Dendritic cell treated with granulocyte-macrophage colony-stimulating factor and Interleukin-4, amounts not matched to agents 40 ng/mL and 50 ng/mL, for 4 days (primary cell): ENCODE results near the gene SMARCA5.

Source experiments
- H3K27ac Mint-ChIP-seq: one replicate; pipeline ENCODE4 v1.8.0; 2022; ENCODE audit warnings: mild to moderate bottlenecking, mixed read lengths
- H3K27me3 Mint-ChIP-seq: one replicate; pipeline ENCODE4 v1.8.0; 2022; ENCODE audit warnings: mild to moderate bottlenecking, mixed read lengths
- H3K36me3 Mint-ChIP-seq: one replicate; pipeline ENCODE4 v1.8.0; 2022; ENCODE audit warnings: low read depth, mixed read lengths
- H3K4me1 Mint-ChIP-seq: one replicate; pipeline ENCODE4 v1.8.0; 2022; ENCODE audit warnings: low read depth, mixed read lengths
- H3K4me3 Mint-ChIP-seq: one replicate; pipeline ENCODE4 v1.8.0; 2022; ENCODE audit warnings: mild to moderate bottlenecking, moderate library complexity, mixed read lengths
- H3K9me3 Mint-ChIP-seq: one replicate; pipeline ENCODE4 v1.8.0; 2022; ENCODE audit warnings: mixed read lengths
- intact Hi-C: fragments of 100-400 bp; cut with micrococcal nuclease; formaldehyde crosslinking; loops from one replicate; pipeline ENCODE4 v1.15.0; 2022

Gene SMARCA5, protein sequence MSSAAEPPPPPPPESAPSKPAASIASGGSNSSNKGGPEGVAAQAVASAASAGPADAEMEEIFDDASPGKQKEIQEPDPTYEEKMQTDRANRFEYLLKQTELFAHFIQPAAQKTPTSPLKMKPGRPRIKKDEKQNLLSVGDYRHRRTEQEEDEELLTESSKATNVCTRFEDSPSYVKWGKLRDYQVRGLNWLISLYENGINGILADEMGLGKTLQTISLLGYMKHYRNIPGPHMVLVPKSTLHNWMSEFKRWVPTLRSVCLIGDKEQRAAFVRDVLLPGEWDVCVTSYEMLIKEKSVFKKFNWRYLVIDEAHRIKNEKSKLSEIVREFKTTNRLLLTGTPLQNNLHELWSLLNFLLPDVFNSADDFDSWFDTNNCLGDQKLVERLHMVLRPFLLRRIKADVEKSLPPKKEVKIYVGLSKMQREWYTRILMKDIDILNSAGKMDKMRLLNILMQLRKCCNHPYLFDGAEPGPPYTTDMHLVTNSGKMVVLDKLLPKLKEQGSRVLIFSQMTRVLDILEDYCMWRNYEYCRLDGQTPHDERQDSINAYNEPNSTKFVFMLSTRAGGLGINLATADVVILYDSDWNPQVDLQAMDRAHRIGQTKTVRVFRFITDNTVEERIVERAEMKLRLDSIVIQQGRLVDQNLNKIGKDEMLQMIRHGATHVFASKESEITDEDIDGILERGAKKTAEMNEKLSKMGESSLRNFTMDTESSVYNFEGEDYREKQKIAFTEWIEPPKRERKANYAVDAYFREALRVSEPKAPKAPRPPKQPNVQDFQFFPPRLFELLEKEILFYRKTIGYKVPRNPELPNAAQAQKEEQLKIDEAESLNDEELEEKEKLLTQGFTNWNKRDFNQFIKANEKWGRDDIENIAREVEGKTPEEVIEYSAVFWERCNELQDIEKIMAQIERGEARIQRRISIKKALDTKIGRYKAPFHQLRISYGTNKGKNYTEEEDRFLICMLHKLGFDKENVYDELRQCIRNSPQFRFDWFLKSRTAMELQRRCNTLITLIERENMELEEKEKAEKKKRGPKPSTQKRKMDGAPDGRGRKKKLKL

DNA sequence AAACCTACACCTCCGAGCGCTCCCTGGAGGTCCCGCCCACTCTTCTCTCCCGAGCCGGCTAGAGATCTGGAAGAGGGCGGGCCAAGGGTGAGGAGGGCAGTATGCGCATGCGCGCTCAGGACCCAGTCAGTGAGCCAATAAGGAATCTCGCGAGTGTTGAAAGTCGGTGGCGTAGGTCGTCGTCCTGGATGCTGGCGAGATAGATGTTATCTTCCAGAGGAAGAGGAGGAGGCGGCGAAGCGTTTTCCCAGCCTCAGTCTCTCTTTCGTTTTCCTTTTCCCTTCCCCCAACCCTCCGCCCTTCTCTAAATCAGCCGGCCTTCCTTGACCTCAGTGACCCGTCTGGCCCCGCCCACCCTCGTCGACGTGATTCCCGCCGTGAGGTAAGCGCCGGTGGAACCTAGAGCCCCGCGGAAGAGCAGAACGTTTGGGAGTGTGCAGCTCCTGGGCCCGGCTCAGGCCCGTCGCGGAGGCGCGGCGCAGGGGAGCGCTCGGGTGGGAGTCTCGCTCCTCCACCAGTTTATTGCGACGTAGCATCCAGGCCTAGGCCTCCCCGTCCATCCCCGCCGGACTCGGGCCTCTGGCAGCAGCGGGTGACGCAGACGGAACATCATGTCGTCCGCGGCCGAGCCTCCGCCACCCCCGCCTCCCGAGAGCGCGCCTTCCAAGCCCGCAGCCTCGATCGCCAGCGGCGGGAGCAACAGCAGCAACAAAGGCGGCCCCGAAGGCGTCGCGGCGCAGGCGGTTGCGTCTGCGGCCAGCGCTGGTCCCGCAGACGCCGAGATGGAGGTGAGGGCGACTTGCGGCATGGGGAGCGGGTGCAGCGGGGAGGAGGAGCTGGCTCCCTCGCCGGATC is at the start of gene SMARCA5:
Gene SMARCA5, plus strand, starts transcription at position 389 of the 855 bp plus-strand sequence. Its CDS starts 223 bp downstream, at position 612.
- Mint-ChIP-seq H3K36me3 (peaks cover 28% of the 10 kb centered on the region), H3K27ac (peak within 1 kb of the TSS; percentile 99), H3K9me3 (no peaks in the 10 kb centered on the region), H3K27me3 (peaks cover 1% of the 10 kb centered on the region), H3K4me1 (peaks cover 22% of the 10 kb centered on the region), H3K4me3 (peak within 1 kb of the TSS; percentile 91)
- intact Hi-C loops = loop anchor here (1.0 kb wide), 2 partner anchors 177 to 329 kb away; partner anchors contain the start of genes GAB1 and USP38

DNA sequence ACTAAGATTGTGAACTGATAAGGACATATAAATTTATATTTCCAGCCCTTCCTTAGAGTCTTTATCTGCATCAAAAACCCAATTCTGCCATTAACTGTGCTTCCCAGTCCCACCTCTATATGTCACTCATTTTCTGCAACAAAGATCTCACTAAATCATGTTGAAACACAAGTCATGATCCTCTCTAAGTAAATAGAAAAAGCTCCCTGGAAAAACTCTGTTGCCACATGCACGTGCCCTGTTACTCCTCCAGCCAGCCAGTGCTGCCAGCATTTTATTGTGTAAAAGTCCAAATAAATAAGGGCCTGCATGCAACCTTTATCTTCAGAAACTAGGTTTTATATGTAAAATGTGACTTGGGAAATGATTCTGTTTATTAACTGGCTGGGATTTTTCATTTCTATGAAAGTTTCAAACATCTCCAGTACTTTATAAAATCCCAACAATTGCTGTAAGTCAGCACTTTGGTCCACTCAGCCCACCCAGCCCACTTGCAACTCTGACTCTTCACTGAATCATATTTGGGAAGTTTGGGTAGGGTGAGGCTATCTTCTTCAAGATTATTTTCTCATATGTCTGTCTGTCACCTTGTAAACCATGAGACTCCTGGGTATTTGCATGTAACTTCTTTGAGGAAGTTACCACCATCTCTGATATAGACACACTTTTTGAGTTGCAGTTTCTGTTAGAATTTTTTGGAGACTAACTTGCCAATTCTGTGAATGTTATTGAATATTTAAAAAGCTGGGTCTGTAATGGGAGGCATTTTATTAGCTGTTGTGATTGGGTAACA is 40.0 kb upstream of the SMARCA5 start:
- intact Hi-C loops = no loop called here
- H3K27me3 Mint-ChIP-seq = no peaks in the 10 kb centered on the region
- H3K27ac Mint-ChIP-seq = no peak overlapping the region

DNA sequence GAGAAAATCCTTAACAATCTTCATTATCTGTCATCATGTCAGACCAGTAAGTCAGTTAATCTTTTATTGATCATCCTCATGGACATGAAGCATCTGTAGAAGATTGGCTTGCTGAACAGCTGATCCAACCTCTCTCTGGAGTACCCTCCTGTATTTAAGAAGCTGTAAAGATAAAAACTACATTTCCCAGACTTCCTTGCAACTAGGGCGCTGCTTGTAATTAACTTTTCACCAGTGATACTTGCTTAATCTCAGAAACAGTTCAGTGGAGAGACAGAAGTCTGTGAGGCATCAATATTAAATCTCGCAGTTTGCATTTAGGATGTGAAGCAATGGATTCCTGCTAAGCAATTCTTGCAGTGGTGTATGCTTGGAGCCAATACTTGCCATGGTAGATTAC is 36.0 kb upstream of the SMARCA5 start:
- intact Hi-C loops = no loop called here
- H3K4me1 Mint-ChIP-seq = no peaks in the 10 kb centered on the region
- no peaks in the 10 kb centered on the region for H3K9me3 Mint-ChIP-seq
- H3K36me3 Mint-ChIP-seq = no peaks in the 10 kb centered on the region
- H3K27me3 Mint-ChIP-seq = no peaks in the 10 kb centered on the region
- no peak overlapping the region for H3K4me3 Mint-ChIP-seq
- H3K27ac Mint-ChIP-seq = no peak overlapping the region

More for the DNA sequence above, 40.0 kb upstream of the SMARCA5 start:
- Mint-ChIP-seq H3K4me3 (no peak overlapping the region), H3K36me3 (peaks cover 13% of the 10 kb centered on the region), H3K9me3 (no peaks in the 10 kb centered on the region), H3K4me1 (no peaks in the 10 kb centered on the region)

DNA sequence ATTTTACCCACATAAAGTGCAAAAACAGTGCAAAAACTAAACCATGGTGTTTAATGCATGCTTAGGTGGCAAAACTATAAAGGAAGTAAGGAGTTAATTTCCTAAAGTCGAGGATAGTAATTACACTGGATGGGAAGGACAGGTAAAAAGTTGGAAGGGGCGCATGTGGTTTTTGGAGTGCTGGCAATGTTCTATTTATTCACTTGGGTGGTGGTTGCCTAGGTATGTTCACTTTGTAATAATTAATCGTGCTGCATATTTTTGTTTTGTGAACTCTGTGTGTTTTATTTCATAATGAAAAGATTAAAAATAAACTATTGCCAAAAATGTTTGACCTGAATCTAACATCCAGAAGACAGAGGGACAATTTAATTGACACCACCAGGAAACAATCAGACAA is 32.1 kb upstream of the SMARCA5 start:
- Mint-ChIP-seq H3K36me3 (no peaks in the 10 kb centered on the region), H3K27ac (no peak overlapping the region), H3K4me3 (no peak overlapping the region), H3K9me3 (no peaks in the 10 kb centered on the region), H3K4me1 (no peaks in the 10 kb centered on the region), H3K27me3 (no peaks in the 10 kb centered on the region)
- intact Hi-C loops = loop anchor here (5.0 kb wide), 1 partner anchor 84 kb away; no protein-coding TSS in a partner anchor

DNA sequence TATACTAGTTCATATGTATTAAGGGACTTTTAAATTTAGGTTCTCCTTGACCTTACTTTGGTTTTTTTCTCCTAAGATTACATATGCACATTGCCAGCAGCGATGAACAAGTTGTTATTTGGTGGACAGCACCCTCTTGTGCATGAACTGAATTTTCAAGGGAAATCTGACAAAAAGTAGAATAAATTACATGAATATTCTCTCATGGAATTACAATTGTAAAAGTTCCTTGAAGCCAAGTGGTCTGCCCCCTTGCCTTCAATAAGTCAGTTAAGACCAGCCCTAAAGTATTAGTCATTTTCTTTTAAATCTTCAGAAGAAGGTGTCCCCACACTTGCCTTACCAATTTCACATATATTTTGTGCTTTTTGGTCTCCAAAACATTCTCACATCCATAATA is 30.7 kb upstream of the SMARCA5 start:
- Mint-ChIP-seq H3K36me3 (no peaks in the 10 kb centered on the region), H3K4me1 (no peaks in the 10 kb centered on the region), H3K4me3 (no peak overlapping the region), H3K27me3 (no peaks in the 10 kb centered on the region), H3K27ac (no peak overlapping the region), H3K9me3 (no peaks in the 10 kb centered on the region)
- intact Hi-C loops = loop anchor here (2.0 to 5.0 kb wide), 2 partner anchors 86 to 280 kb away; no protein-coding TSS in a partner anchor

DNA sequence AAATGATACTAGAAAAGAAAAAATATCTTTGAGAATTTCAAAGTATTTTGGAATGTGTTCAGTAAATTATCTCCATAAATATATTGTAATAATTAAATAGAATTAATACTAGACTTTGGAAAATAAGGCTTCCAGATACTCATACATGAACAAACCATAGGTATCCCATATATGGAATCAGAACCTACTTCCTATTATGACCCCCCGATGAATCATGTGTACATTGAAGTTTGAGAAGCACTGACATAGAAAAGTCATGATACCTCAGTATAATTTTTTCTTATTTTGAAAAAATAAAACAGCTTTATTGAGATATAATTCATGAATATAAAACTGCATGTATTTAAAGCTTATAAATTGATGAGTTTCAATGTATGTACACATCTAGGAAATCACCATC is 27.2 kb upstream of the SMARCA5 start:
- H3K27ac Mint-ChIP-seq = no peak overlapping the region
- no peaks in the 10 kb centered on the region for H3K36me3 Mint-ChIP-seq
- H3K9me3 Mint-ChIP-seq = peaks cover 6% of the 10 kb centered on the region
- H3K4me3 Mint-ChIP-seq = no peak overlapping the region
- H3K27me3 Mint-ChIP-seq = no peaks in the 10 kb centered on the region
- H3K4me1 Mint-ChIP-seq = no peaks in the 10 kb centered on the region
- intact Hi-C loops = no loop called here

DNA sequence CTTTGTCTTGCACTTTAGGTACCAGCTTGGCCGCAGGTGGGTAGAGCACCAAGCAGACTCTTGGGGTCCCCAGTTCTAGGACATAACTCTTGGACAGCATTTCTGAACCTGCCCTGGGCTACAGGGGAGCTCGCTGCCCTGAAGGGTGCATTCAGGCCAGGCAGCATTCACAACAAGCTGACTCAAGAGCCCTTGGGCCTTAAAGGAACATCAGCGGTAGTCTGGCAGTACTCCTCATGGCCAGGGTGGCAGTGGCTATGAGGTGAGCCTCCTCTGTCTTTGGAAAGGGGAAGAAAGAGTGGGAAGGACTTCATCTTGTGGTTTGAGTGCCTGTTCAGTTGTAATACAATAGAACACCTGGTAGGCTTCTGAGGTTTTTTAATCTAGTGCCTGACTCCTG is 24.8 kb upstream of the SMARCA5 start:
- Mint-ChIP-seq H3K4me1 (no peaks in the 10 kb centered on the region), H3K9me3 (peaks cover 6% of the 10 kb centered on the region), H3K27ac (no peak overlapping the region), H3K36me3 (no peaks in the 10 kb centered on the region), H3K27me3 (no peaks in the 10 kb centered on the region), H3K4me3 (no peak overlapping the region)
- intact Hi-C loops = no loop called here

DNA sequence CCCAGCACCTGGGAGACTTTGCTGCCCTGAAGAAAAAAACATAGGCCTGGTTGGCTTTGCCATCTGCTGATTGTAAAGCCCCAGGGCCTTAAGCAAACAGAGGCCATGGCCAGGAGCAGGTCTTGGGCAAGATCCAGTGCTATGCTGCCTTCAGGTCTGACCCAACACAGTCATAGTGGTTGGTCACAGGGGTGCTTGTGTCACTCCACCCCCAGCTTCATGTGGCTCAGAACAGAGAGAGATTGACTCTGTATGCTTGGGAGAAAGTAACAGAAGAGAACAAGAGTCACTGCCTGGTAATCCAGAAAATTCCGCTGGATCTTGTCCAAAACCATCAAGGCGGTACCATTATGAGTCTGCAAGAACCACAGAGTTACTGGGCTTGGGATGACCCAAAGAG is 24.4 kb upstream of the SMARCA5 start:
- H3K27ac Mint-ChIP-seq = no peak overlapping the region
- no peaks in the 10 kb centered on the region for H3K4me1 Mint-ChIP-seq
- H3K27me3 Mint-ChIP-seq = no peaks in the 10 kb centered on the region
- H3K9me3 Mint-ChIP-seq = peaks cover 6% of the 10 kb centered on the region
- no peak overlapping the region for H3K4me3 Mint-ChIP-seq
- H3K36me3 Mint-ChIP-seq = no peaks in the 10 kb centered on the region
- intact Hi-C loops = no loop called here

DNA sequence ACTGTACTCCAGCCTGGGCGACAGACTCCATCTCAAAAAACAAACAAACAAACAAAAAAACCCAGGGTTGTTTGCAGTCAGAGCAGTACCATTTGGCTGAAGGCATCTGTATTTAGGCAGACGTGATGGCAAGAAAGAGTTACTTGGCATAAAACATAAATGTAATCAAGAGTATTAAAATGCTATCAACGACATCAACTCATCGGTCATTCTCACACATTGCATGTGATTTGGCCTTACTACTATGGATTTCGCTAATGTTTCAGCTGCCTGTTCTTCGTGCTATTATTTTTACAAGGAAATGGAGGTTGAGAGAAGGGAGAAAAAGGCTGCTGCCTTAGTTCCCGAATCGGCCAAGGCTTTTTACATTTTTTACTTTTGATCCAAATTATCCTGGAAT is 15.5 kb upstream of the SMARCA5 start:
- no peak overlapping the region for H3K4me3 Mint-ChIP-seq
- H3K4me1 Mint-ChIP-seq = peaks cover 8% of the 10 kb centered on the region
- no peak overlapping the region for H3K27ac Mint-ChIP-seq
- no peaks in the 10 kb centered on the region for H3K36me3 Mint-ChIP-seq
- H3K9me3 Mint-ChIP-seq = no peaks in the 10 kb centered on the region
- intact Hi-C loops = no loop called here
- H3K27me3 Mint-ChIP-seq = no peaks in the 10 kb centered on the region

DNA sequence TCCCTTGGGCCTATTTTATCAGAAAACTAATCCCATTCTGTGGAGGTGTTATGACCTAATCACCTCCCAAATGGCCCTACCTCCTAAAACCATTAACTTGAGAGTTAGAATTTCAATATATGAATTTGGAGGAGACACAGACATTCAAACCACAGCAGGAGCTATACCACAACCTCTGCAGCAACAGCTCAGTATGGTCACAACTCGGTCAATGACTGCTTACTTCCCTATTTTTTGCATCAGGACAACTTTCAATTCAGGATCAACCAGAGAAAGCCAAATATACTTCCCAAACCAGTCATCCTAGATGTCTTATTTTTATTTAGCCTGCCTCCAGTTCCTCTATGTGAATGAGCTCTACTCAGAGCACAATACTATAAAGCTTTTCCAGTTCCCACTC is 11.3 kb upstream of the SMARCA5 start:
- H3K27ac Mint-ChIP-seq = no peak overlapping the region
- no peaks in the 10 kb centered on the region for H3K36me3 Mint-ChIP-seq
- no peaks in the 10 kb centered on the region for H3K27me3 Mint-ChIP-seq
- H3K4me3 Mint-ChIP-seq = no peak overlapping the region
- intact Hi-C loops = no loop called here
- H3K4me1 Mint-ChIP-seq = peaks cover 8% of the 10 kb centered on the region
- H3K9me3 Mint-ChIP-seq = no peaks in the 10 kb centered on the region

DNA sequence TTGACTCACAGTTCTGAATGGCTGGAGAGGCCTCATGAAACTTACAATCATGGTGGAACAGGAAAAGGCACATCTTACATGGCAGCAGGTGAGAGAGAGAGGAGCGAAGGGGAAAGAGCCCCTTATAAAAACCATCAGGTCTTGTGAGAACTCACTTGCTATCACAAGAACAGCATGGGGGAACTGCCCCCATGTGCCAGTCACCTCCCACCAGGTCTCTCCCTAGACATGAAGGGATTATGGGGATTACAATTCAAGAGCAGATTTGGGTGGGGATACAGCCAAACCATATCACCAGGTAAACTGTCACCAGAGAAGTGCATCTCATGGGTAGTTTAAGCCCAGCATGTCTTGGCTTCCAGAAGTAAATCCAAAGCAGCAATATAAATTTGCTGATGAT is 7.5 kb upstream of the SMARCA5 start:
- Mint-ChIP-seq H3K4me1 (peaks cover 8% of the 10 kb centered on the region), H3K36me3 (no peaks in the 10 kb centered on the region), H3K27ac (no peak overlapping the region), H3K9me3 (no peaks in the 10 kb centered on the region), H3K4me3 (no peak overlapping the region), H3K27me3 (peaks cover 4% of the 10 kb centered on the region)
- intact Hi-C loops = no loop called here

DNA sequence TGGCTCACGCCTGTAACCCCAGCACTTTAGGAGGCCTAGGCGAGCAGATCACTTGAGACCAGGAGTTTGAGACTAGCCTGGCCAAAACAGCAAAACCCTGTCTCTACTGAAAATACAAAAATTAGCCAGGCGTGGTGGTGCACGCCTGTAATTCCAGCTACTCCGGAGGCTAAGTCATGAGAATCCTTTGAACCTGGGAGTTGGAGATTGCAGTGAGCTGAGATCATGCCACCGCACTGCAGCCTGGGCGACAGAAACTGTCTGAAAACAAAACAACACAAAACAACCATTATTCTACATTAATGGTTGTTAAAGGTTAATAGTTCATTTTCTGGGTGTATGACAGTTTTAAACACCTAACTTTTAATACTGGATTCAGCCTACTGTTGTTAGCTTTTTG is 1.6 kb upstream of the SMARCA5 start:
- Mint-ChIP-seq H3K9me3 (no peaks in the 10 kb centered on the region), H3K36me3 (peaks cover 19% of the 10 kb centered on the region), H3K27ac (no peak overlapping the region), H3K4me3 (no peak overlapping the region), H3K27me3 (peaks cover 4% of the 10 kb centered on the region), H3K4me1 (peaks cover 22% of the 10 kb centered on the region)
- intact Hi-C loops = no loop called here

DNA sequence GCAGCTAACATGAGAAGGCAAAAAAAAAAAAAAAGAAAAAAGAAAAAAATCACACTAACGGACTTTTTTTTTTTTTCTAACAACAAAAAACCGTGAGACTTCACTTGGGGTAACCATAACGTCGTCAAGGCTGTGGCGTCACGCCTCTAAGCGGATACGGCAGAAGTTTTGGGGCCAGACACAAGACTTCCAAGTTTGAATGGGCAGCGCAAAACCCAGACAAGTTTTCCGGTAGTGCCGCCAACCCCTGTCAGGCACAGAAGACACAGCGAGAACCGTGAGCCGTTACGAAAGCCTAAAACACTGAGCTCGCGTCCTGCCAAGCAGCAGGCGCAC is 556 bp upstream of the SMARCA5 start:
- intact Hi-C loops = loop anchor here (1.0 kb wide), 2 partner anchors 177 to 329 kb away; partner anchors contain the start of genes GAB1 and USP38
- H3K4me1 Mint-ChIP-seq = peaks cover 22% of the 10 kb centered on the region

More for the DNA sequence above, 556 bp upstream of the SMARCA5 start:
- peak overlapping the region; percentile 99 for H3K27ac Mint-ChIP-seq
- H3K36me3 Mint-ChIP-seq = peaks cover 27% of the 10 kb centered on the region
- no peaks in the 10 kb centered on the region for H3K9me3 Mint-ChIP-seq
- H3K4me3 Mint-ChIP-seq = peak overlapping the region; percentile 91
- peaks cover 4% of the 10 kb centered on the region for H3K27me3 Mint-ChIP-seq
